Type B pancreatic cell (in vitro differentiated cells): ENCODE results near the gene PRICKLE1. TPM values are rescaled to one million over a fixed set of nuclear protein-coding genes. Genes with fewer than 3 reads are reported as not detected.

ENCODE experiments used
- DNase-seq: peaks from one replicate; pipeline ENCODE4 v3.0.0; 2021; ENCODE audit warnings: mixed read lengths; ENCODE audit not compliant: unreplicated experiment; ENCODE audit errors: extremely low spot score
- H3K27ac Mint-ChIP-seq: 2 replicates; pipeline ENCODE4 v1.8.0; 2021; ENCODE audit warnings: mild to moderate bottlenecking, mixed read lengths
- H3K27me3 Mint-ChIP-seq: 2 replicates; pipeline ENCODE4 v1.8.0; 2021; ENCODE audit warnings: mixed read lengths
- H3K36me3 Mint-ChIP-seq: 2 replicates; pipeline ENCODE4 v1.8.0; 2021; ENCODE audit warnings: mixed read lengths
- H3K4me1 Mint-ChIP-seq: one replicate; pipeline ENCODE4 v1.8.0; 2021; ENCODE audit warnings: mixed read lengths; ENCODE audit not compliant: unreplicated experiment
- H3K4me3 Mint-ChIP-seq: 2 replicates; pipeline ENCODE4 v1.8.0; 2021; ENCODE audit warnings: mild to moderate bottlenecking, mixed read lengths
- H3K9me3 Mint-ChIP-seq: 2 replicates; pipeline ENCODE4 v1.8.0; 2021; ENCODE audit warnings: mixed read lengths
- total RNA-seq: library from RNA; stranded (reverse); gene quantifications from 2 replicates; pipeline ENCODE4 v1.2.1, GENCODE V29; 2021; ENCODE audit warnings: low replicate concordance
- TF ChIP-seq, protein P1 (sequence below): fragments of 200-600 bp; sonication (generic); conservative IDR thresholded peaks from 2 replicates; pipeline ENCODE4 v1.5.0; 2021; ENCODE audit warnings: antibody characterized with exemption, mild to moderate bottlenecking

PRICKLE1 gene
- total RNA-seq, 1 donor from 2014 or later: 28.7 TPM

- H3K27ac Mint-ChIP-seq: peak overlapping the region; percentile 45
- peaks cover 16% of the 10 kb centered on the region for H3K27me3 Mint-ChIP-seq
- peak; percentile 76 for DNase-seq
- TF ChIP-seq, protein P1, sequence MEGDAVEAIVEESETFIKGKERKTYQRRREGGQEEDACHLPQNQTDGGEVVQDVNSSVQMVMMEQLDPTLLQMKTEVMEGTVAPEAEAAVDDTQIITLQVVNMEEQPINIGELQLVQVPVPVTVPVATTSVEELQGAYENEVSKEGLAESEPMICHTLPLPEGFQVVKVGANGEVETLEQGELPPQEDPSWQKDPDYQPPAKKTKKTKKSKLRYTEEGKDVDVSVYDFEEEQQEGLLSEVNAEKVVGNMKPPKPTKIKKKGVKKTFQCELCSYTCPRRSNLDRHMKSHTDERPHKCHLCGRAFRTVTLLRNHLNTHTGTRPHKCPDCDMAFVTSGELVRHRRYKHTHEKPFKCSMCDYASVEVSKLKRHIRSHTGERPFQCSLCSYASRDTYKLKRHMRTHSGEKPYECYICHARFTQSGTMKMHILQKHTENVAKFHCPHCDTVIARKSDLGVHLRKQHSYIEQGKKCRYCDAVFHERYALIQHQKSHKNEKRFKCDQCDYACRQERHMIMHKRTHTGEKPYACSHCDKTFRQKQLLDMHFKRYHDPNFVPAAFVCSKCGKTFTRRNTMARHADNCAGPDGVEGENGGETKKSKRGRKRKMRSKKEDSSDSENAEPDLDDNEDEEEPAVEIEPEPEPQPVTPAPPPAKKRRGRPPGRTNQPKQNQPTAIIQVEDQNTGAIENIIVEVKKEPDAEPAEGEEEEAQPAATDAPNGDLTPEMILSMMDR: peak; percentile 69
- H3K4me1 Mint-ChIP-seq: peaks cover 24% of the 10 kb centered on the region
- peak overlapping the region; percentile 92 for H3K4me3 Mint-ChIP-seq
- no peaks in the 10 kb centered on the region for H3K36me3 Mint-ChIP-seq
- no peaks in the 10 kb centered on the region for H3K9me3 Mint-ChIP-seq
These were observed 752 bp downstream of the PRICKLE1 start for GRCh38 chr12:42588524-42589464.

DNA sequence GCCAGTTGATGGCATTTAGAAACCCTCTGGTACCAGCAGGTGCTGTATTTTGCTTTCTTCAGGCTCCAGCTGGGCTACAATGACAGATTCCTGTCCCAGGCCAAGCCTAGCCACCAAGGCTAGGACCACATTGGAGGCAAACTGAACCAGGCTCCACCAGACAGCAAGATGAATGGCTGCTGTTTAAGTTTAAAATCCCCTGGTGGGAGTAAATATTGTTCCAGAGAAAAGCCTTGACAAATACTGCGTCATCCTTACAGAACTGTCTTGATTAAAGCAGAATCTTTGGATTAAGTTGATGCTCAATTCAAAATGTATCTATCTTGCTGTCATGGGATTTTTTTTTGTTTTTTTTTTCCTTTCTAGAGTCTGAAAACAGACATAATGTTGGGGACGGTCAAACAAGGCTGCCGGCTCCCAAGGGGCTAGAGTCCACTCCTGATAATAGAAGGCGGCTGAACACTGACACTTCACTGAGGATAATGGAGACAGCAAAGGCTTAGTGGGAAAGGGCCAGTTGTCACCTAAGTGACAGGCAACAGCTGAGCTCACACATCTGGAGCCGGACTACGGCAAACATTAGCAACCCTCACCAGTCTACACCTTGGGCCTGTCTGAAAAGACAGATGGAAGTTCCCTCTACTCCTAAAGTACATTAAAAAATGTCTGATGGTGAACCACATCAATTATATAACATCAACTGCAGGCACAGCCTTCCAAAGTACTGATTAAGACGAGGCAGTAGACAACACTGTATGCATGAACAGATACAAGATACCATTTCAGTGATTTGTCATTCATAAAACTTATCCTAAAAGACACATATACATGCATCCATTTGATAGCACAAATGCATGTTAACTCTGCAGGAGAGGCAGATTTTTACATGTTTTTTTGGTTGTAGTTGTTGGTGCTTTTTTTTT is 1.7 kb downstream of the PRICKLE1 start:
- no peak for DNase-seq
- H3K4me3 Mint-ChIP-seq: peak overlapping the region; percentile 92
- H3K36me3 Mint-ChIP-seq: no peaks in the 10 kb centered on the region
- peaks cover 26% of the 10 kb centered on the region for H3K4me1 Mint-ChIP-seq
- no peaks in the 10 kb centered on the region for H3K9me3 Mint-ChIP-seq
- H3K27me3 Mint-ChIP-seq: peaks cover 17% of the 10 kb centered on the region
- TF ChIP-seq, protein P1: no peak
- no peak overlapping the region for H3K27ac Mint-ChIP-seq

GRCh38 chr12:42586268-42586667 is 3.3 kb downstream of the PRICKLE1 start:
- no peak overlapping the region for H3K27ac Mint-ChIP-seq
- H3K27me3 Mint-ChIP-seq: peaks cover 19% of the 10 kb centered on the region
- TF ChIP-seq, protein P1: no peak
- peak overlapping the region; percentile 48 for H3K4me3 Mint-ChIP-seq
- no peaks in the 10 kb centered on the region for H3K36me3 Mint-ChIP-seq
- H3K9me3 Mint-ChIP-seq: no peaks in the 10 kb centered on the region
- H3K4me1 Mint-ChIP-seq: peaks cover 36% of the 10 kb centered on the region
- DNase-seq: no peak

DNA sequence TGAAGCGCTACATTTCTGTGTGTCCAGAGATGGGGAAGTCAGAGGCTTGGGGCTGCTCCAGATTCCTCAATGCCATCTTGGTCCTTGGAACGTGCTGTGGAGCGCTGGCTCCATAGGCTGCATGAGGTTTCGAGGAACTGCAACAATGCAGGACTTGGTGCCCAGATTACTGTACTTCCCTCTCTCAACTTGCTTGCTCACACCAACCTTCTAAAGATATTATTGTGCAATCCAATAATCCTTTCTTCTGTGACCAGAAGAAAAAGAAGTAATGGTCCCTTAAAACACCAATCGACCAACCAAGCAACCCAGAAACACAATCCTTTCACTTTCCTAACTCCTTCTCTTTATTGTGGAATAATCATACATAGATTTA is 3.7 kb downstream of the PRICKLE1 start:
- H3K4me3 Mint-ChIP-seq: peak overlapping the region; percentile 48

More for the DNA sequence above, 3.7 kb downstream of the PRICKLE1 start:
- no peak overlapping the region for H3K27ac Mint-ChIP-seq
- TF ChIP-seq, protein P1: no peak
- no peaks in the 10 kb centered on the region for H3K9me3 Mint-ChIP-seq
- H3K27me3 Mint-ChIP-seq: peaks cover 18% of the 10 kb centered on the region
- DNase-seq: no peak
- no peaks in the 10 kb centered on the region for H3K36me3 Mint-ChIP-seq
- H3K4me1 Mint-ChIP-seq: peaks cover 36% of the 10 kb centered on the region
